Measurements from ENCODE around the gene SLC16A3.

SLC16A3 gene

DNA sequence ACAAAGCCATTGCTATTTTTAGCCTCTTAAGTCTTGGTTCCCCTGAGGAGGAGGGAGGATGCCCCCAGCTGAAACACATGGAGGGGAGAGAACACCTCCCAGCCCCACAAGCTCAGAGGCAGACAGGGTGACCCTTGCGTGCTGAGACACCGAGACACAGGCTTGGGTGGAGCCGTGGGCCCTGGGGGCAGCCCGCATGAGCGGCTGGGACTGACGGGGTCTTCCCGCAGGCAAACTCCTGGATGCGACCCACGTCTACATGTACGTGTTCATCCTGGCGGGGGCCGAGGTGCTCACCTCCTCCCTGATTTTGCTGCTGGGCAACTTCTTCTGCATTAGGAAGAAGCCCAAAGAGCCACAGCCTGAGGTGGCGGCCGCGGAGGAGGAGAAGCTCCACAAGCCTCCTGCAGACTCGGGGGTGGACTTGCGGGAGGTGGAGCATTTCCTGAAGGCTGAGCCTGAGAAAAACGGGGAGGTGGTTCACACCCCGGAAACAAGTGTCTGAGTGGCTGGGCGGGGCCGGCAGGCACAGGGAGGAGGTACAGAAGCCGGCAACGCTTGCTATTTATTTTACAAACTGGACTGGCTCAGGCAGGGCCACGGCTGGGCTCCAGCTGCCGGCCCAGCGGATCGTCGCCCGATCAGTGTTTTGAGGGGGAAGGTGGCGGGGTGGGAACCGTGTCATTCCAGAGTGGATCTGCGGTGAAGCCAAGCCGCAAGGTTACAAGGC lies 9.8 kb downstream of the SLC16A3 start:
- peak; percentile 85 for DNase-seq (ENCODE audit: low read depth)
- no peak for TF ChIP-seq CTCF (IDR thresholded peaks at IDR 0.05; ENCODE audit: insufficient read depth, low read depth, low read length, missing control alignments)
- H3K4me3 ChIP-seq (ENCODE audit: low read depth, low read length), result no peak overlapping the region

DNA sequence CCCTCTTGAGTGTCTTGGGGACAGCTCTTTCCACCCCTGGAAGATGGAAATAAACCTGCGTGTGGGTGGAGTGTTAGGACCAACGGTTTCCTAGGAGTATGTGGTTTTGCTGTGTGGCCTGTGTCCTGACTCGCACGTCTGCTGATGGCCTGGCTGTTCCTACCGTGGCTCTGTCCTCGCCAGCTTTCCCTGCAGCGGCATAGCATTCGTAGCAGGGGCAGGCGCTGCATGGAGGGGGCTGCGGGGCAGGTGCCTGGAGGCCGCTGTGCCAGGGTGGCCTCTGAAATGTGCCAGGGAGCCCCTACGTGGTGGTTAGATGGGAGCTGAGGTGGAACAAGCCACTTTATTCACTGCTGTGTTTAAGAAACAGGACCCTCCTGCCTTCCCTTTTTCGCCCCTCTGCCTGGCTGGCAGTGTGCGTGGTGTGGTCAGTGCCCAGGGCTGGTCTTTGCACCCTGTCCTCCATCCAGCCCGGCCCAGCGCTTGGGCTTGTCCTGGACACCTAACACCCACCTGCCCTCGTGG lies 10.6 kb downstream of the SLC16A3 start:
- no peak overlapping the region for H3K4me3 ChIP-seq (ENCODE audit: low read depth, low read length)
- no peak for DNase-seq (ENCODE audit: low read depth)
- no peak for TF ChIP-seq CTCF (IDR thresholded peaks at IDR 0.05; ENCODE audit: insufficient read depth, low read depth, low read length, missing control alignments)

GRCh38 chr17:82239926-82240505 lies 11.2 kb downstream of the SLC16A3 start:
- TF ChIP-seq CTCF (IDR thresholded peaks at IDR 0.05; ENCODE audit: insufficient read depth, low read depth, low read length, missing control alignments), result no peak
- no peak for DNase-seq (ENCODE audit: low read depth)
- H3K4me3 ChIP-seq (ENCODE audit: low read depth, low read length), result no peak overlapping the region

DNA sequence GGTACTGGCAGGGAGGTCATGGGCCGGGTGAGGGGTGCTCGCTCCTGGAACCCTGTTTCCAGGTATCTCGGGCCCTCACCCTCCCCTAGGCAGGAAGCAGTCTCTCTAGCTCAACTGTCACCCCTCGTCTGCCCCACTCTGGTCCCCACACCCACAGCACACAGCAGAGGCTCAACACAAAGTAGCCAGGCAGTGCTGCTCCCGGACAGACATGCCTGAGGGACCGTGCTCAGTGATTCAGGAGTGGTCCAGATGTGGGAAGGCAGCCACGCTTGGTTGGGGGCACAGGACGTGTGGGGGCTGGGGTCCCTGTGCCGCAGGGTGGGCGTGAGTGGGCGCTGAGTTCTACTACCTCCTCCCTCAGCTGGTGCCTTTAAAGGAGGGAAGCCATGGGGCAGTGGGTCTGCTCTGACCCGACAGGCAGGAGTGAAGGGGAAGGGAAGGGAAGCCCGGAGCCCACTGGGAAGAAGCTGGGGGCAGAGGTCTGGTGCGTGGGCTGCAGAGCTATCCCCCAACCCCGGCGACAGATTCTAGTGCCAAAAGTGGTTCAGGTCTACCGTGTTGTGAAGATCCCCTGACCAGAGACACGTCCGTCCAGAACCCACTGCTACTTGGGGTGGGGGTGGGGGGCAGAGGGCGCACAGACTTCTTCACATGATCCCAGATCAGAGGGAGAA lies 11.8 kb downstream of the SLC16A3 start:
- no peak for DNase-seq (ENCODE audit: low read depth)
- H3K4me3 ChIP-seq (ENCODE audit: low read depth, low read length), result no peak overlapping the region
- TF ChIP-seq CTCF (IDR thresholded peaks at IDR 0.05; ENCODE audit: insufficient read depth, low read depth, low read length, missing control alignments), result no peak

DNA sequence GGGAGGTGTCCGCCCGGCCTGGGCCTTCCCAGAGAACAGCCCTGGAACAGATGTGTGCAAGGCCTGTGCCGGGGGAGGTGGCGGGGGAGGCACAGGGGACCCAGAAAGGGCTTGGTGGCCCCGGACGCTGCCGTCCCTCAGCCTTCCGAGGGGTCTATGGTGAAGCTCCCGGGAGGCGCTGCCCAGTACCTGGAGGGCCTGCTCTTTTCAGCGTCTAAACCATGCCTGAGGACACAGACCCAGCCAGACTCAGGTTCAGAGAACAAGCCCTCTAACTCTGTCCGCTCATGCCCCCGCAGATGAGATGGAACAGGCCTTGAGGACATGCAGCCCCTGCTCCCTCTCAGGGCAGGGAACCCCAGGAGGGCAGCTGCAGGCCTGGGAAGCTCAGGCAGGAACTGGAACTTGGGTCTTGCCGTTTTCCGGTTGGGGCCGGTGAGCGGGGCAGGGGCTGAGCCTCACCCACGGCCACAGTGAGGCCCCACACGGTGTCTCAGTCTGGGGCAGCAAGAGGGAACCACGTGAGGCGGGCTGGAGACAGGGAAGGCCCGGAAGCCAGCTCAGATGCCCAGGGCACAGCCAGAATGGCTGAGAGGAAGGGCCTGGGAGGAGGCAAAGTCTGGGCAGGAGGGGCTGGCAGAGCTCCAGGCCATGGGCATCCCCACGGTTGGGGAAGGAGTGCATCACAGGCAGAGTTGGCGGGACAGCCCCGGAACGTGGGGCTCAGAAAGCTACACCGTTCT lies 12.5 kb downstream of the SLC16A3 start:
- H3K4me3 ChIP-seq (ENCODE audit: low read depth, low read length), result no peak overlapping the region
- no peak for TF ChIP-seq CTCF (IDR thresholded peaks at IDR 0.05; ENCODE audit: insufficient read depth, low read depth, low read length, missing control alignments)
- no peak for DNase-seq (ENCODE audit: low read depth)

GRCh38 chr17:82241926-82242697 lies 13.3 kb downstream of the SLC16A3 start:
- DNase-seq (ENCODE audit: low read depth), result peak; percentile 46
- TF ChIP-seq CTCF (IDR thresholded peaks at IDR 0.05; ENCODE audit: insufficient read depth, low read depth, low read length, missing control alignments), result no peak
- H3K4me3 ChIP-seq (ENCODE audit: low read depth, low read length), result no peak overlapping the region
